Measurements from ENCODE around the gene TNIP1.

The TNIP1 gene

GRCh38 chr5:151040211-151040747 is 40.6 kb downstream of the TNIP1 start:
- no peak for TF ChIP-seq ZNF274 (IDR thresholded peaks at IDR 0.05; ENCODE audit: low read depth, low read length)
- no peak for TF ChIP-seq SUZ12 (IDR thresholded peaks at IDR 0.05; ENCODE audit: extremely low read depth, insufficient read depth, insufficient read length)
- no peak for TF ChIP-seq YY1 (IDR thresholded peaks at IDR 0.05; ENCODE audit: insufficient read depth, insufficient read length)
- Histone ChIP-seq H3K36me3 (ENCODE audit: insufficient read depth, insufficient read length, low read length) (peaks cover 72% of the 10 kb centered on the region), H3K9ac (ENCODE audit: insufficient read length, low read depth) (no peak overlapping the region), H3K27me3 (ENCODE audit: insufficient read depth, insufficient read length) (no peaks in the 10 kb centered on the region), H3K9me3 (ENCODE audit: insufficient read depth, low read length) (no peaks in the 10 kb centered on the region), H3K4me3 (ENCODE audit: insufficient read length, low read depth) (no peak overlapping the region), H3K4me1 (ENCODE audit: insufficient read depth, insufficient read length) (peaks cover 14% of the 10 kb centered on the region)
- DNase-seq (ENCODE audit: low read depth, low spot score), result no peak

- Histone ChIP-seq H3K9ac (ENCODE audit: insufficient read length, low read depth) (no peak overlapping the region), H3K36me3 (ENCODE audit: insufficient read depth, insufficient read length, low read length) (peaks cover 74% of the 10 kb centered on the region), H3K4me1 (ENCODE audit: insufficient read depth, insufficient read length) (peaks cover 14% of the 10 kb centered on the region), H3K9me3 (ENCODE audit: insufficient read depth, low read length) (no peaks in the 10 kb centered on the region), H3K27me3 (ENCODE audit: insufficient read depth, insufficient read length) (no peaks in the 10 kb centered on the region), H3K4me3 (ENCODE audit: insufficient read length, low read depth) (no peak overlapping the region)
- no peak for TF ChIP-seq ZNF274 (IDR thresholded peaks at IDR 0.05; ENCODE audit: low read depth, low read length)
- no peak for TF ChIP-seq YY1 (IDR thresholded peaks at IDR 0.05; ENCODE audit: insufficient read depth, insufficient read length)
- no peak for DNase-seq (ENCODE audit: low read depth, low spot score)
Observed at GRCh38 chr5:151039665-151040064, 41.2 kb downstream of the TNIP1 start.

GRCh38 chr5:151038801-151039238 is 42.0 kb downstream of the TNIP1 start:
- DNase-seq (ENCODE audit: low read depth, low spot score), result no peak
- no peak overlapping the region for H3K9ac ChIP-seq (ENCODE audit: insufficient read length, low read depth)
- no peaks in the 10 kb centered on the region for H3K9me3 ChIP-seq (ENCODE audit: insufficient read depth, low read length)
- TF ChIP-seq YY1 (IDR thresholded peaks at IDR 0.05; ENCODE audit: insufficient read depth, insufficient read length), result no peak
- no peak for TF ChIP-seq SUZ12 (IDR thresholded peaks at IDR 0.05; ENCODE audit: extremely low read depth, insufficient read depth, insufficient read length)
- no peak for TF ChIP-seq ZNF274 (IDR thresholded peaks at IDR 0.05; ENCODE audit: low read depth, low read length)
- no peak overlapping the region for H3K4me3 ChIP-seq (ENCODE audit: insufficient read length, low read depth)
- H3K27me3 ChIP-seq (ENCODE audit: insufficient read depth, insufficient read length), result no peaks in the 10 kb centered on the region
- peaks cover 14% of the 10 kb centered on the region for H3K4me1 ChIP-seq (ENCODE audit: insufficient read depth, insufficient read length)
- H3K36me3 ChIP-seq (ENCODE audit: insufficient read depth, insufficient read length, low read length), result peaks cover 78% of the 10 kb centered on the region

GRCh38 chr5:151038412-151038745 is 42.5 kb downstream of the TNIP1 start:
- TF ChIP-seq YY1 (IDR thresholded peaks at IDR 0.05; ENCODE audit: insufficient read depth, insufficient read length) (no peak), ZNF274 (IDR thresholded peaks at IDR 0.05; ENCODE audit: low read depth, low read length) (no peak), SUZ12 (IDR thresholded peaks at IDR 0.05; ENCODE audit: extremely low read depth, insufficient read depth, insufficient read length) (no peak)
- Histone ChIP-seq H3K27me3 (ENCODE audit: insufficient read depth, insufficient read length) (no peaks in the 10 kb centered on the region), H3K9ac (ENCODE audit: insufficient read length, low read depth) (peak overlapping the region; percentile 50), H3K4me3 (ENCODE audit: insufficient read length, low read depth) (no peak overlapping the region), H3K4me1 (ENCODE audit: insufficient read depth, insufficient read length) (peaks cover 14% of the 10 kb centered on the region), H3K36me3 (ENCODE audit: insufficient read depth, insufficient read length, low read length) (peaks cover 81% of the 10 kb centered on the region), H3K9me3 (ENCODE audit: insufficient read depth, low read length) (no peaks in the 10 kb centered on the region)
- no peak for DNase-seq (ENCODE audit: low read depth, low spot score)

GRCh38 chr5:151037561-151038411 is 43.0 kb downstream of the TNIP1 start:
- peaks cover 14% of the 10 kb centered on the region for H3K4me1 ChIP-seq (ENCODE audit: insufficient read depth, insufficient read length)
- H3K4me3 ChIP-seq (ENCODE audit: insufficient read length, low read depth), result no peak overlapping the region
- peaks cover 80% of the 10 kb centered on the region for H3K36me3 ChIP-seq (ENCODE audit: insufficient read depth, insufficient read length, low read length)
- H3K9ac ChIP-seq (ENCODE audit: insufficient read length, low read depth), result peak overlapping the region; percentile 50
- H3K9me3 ChIP-seq (ENCODE audit: insufficient read depth, low read length), result no peaks in the 10 kb centered on the region
- no peak for DNase-seq (ENCODE audit: low read depth, low spot score)
- H3K27me3 ChIP-seq (ENCODE audit: insufficient read depth, insufficient read length), result no peaks in the 10 kb centered on the region
- TF ChIP-seq YY1 (IDR thresholded peaks at IDR 0.05; ENCODE audit: insufficient read depth, insufficient read length), result no peak
- no peak for TF ChIP-seq SUZ12 (IDR thresholded peaks at IDR 0.05; ENCODE audit: extremely low read depth, insufficient read depth, insufficient read length)
- TF ChIP-seq ZNF274 (IDR thresholded peaks at IDR 0.05; ENCODE audit: low read depth, low read length), result no peak

GRCh38 chr5:151036556-151036955 is 44.3 kb downstream of the TNIP1 start:
- H3K9me3 ChIP-seq (ENCODE audit: insufficient read depth, low read length), result no peaks in the 10 kb centered on the region
- H3K36me3 ChIP-seq (ENCODE audit: insufficient read depth, insufficient read length, low read length), result peaks cover 82% of the 10 kb centered on the region
- TF ChIP-seq YY1 (IDR thresholded peaks at IDR 0.05; ENCODE audit: insufficient read depth, insufficient read length) (no peak), ZNF274 (IDR thresholded peaks at IDR 0.05; ENCODE audit: low read depth, low read length) (no peak), SUZ12 (IDR thresholded peaks at IDR 0.05; ENCODE audit: extremely low read depth, insufficient read depth, insufficient read length) (no peak)
- no peaks in the 10 kb centered on the region for H3K27me3 ChIP-seq (ENCODE audit: insufficient read depth, insufficient read length)
- no peak for DNase-seq (ENCODE audit: low read depth, low spot score)
- no peak overlapping the region for H3K4me3 ChIP-seq (ENCODE audit: insufficient read length, low read depth)
- peaks cover 14% of the 10 kb centered on the region for H3K4me1 ChIP-seq (ENCODE audit: insufficient read depth, insufficient read length)
- H3K9ac ChIP-seq (ENCODE audit: insufficient read length, low read depth), result no peak overlapping the region
